Panc1 (cell line): ENCODE results near the gene GID8.

Source experiments
- POLR2AphosphoS5 ChIP-seq: IDR thresholded peaks from 2 replicates; pipeline ENCODE4 v1.6.1; 2012; ENCODE audit warnings: mild to moderate bottlenecking, low read depth, low read length, moderate library complexity
- TF ChIP-seq, protein P1 (sequence below): fragments of 450-650 bp; IDR thresholded peaks from 2 replicates; pipeline ENCODE4 v1.5.1; 2017; ENCODE audit warnings: mild to moderate bottlenecking

DNA sequence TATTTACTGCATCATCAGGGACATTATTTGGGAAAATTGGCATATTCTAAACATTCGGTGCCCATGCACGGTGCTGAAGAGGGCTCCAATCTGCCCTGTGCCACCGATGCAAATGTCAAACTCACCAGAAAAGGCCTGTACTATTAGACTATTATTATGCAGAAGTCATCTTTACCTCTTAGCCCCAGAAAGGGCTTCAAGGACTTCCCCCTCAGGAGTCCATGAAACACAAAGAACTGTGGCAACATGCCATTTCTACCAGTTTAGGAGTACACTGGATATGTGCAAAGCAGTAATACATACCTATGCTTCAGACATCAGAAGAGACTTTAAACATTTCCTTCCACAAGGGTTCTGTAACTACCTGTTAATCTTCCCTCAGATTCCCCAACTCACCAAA lies 20.2 kb upstream of the GID8 start:
- TF ChIP-seq, protein P1, sequence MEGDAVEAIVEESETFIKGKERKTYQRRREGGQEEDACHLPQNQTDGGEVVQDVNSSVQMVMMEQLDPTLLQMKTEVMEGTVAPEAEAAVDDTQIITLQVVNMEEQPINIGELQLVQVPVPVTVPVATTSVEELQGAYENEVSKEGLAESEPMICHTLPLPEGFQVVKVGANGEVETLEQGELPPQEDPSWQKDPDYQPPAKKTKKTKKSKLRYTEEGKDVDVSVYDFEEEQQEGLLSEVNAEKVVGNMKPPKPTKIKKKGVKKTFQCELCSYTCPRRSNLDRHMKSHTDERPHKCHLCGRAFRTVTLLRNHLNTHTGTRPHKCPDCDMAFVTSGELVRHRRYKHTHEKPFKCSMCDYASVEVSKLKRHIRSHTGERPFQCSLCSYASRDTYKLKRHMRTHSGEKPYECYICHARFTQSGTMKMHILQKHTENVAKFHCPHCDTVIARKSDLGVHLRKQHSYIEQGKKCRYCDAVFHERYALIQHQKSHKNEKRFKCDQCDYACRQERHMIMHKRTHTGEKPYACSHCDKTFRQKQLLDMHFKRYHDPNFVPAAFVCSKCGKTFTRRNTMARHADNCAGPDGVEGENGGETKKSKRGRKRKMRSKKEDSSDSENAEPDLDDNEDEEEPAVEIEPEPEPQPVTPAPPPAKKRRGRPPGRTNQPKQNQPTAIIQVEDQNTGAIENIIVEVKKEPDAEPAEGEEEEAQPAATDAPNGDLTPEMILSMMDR, result no peak
- no peak for TF ChIP-seq POLR2AphosphoS5
